NCI-H345 (cell line): Measurements from ENCODE around the gene NRCAM.

Experiments used
- DNase-seq: peaks from one replicate; lab custom pipeline; 2025; lab: John Stamatoyannopoulos, UW

The NRCAM gene

GRCh38 chr7:108129018-108129965 is 326.9 kb downstream of the NRCAM start:
- DNase-seq: no peak

GRCh38 chr7:108128514-108128913 is 327.7 kb downstream of the NRCAM start:
- no peak for DNase-seq

- no peak for DNase-seq
Observed at GRCh38 chr7:108127461-108127860, 328.8 kb downstream of the NRCAM start.

GRCh38 chr7:108124820-108125219 is 331.4 kb downstream of the NRCAM start:
- DNase-seq: no peak

- no peak for DNase-seq
Observed at GRCh38 chr7:108122181-108122580, 334.1 kb downstream of the NRCAM start.

GRCh38 chr7:108120933-108121332 is 335.3 kb downstream of the NRCAM start:
- DNase-seq: no peak

- no peak for DNase-seq
Observed at GRCh38 chr7:108120196-108120595, 336.0 kb downstream of the NRCAM start.

GRCh38 chr7:108118959-108119358 is 337.3 kb downstream of the NRCAM start:
- no peak for DNase-seq

- peak; percentile 34 for DNase-seq
Observed at GRCh38 chr7:108114117-108114841, 342.0 kb downstream of the NRCAM start.

- no peak for DNase-seq
Observed at GRCh38 chr7:108112683-108113082, 343.6 kb downstream of the NRCAM start.

- DNase-seq: peak; percentile 18
Observed at GRCh38 chr7:108109221-108109908, 346.9 kb downstream of the NRCAM start.

- no peak for DNase-seq
Observed at GRCh38 chr7:108108131-108108530, 348.1 kb downstream of the NRCAM start.

GRCh38 chr7:108104324-108104723 is 351.9 kb downstream of the NRCAM start:
- DNase-seq: no peak

- no peak for DNase-seq
Observed at GRCh38 chr7:108103558-108104298, 352.5 kb downstream of the NRCAM start.

- no peak for DNase-seq
Observed at GRCh38 chr7:108102671-108103312, 353.4 kb downstream of the NRCAM start.

- no peak for DNase-seq
Observed at GRCh38 chr7:108101759-108102158, 354.5 kb downstream of the NRCAM start.

GRCh38 chr7:108099713-108100112 is 356.5 kb downstream of the NRCAM start:
- no peak for DNase-seq

- no peak for DNase-seq
Observed at GRCh38 chr7:108097703-108098102, 358.5 kb downstream of the NRCAM start.
